Retina (tissue), 1 donor: ENCODE results near the gene PXMP4.
A peak's percentile ranks its signal among the peaks of the same experiment; 100 is the strongest.
"Not testable (repeated sequence)": the region's sequence is repeated elsewhere in the genome, so short reads cannot be mapped to it uniquely, and the experiment has no call there.

Source experiments
- DNase-seq: peaks from one replicate; pipeline ENCODE4 v3.0.0-alpha.2; 2016

Gene PXMP4

GRCh38 chr20:33700696-33701441 lies 19.2 kb downstream of the PXMP4 start:
- DNase-seq: not testable (repeated sequence)

GRCh38 chr20:33698966-33699365 lies 21.1 kb downstream of the PXMP4 start:
- DNase-seq: not testable (repeated sequence)

GRCh38 chr20:33697129-33697528 lies 23.0 kb downstream of the PXMP4 start:
- DNase-seq: no peak

- DNase-seq: no peak
These were observed 23.7 kb downstream of the PXMP4 start for GRCh38 chr20:33696448-33696847.

GRCh38 chr20:33694639-33695012 lies 25.5 kb downstream of the PXMP4 start:
- DNase-seq: no peak

GRCh38 chr20:33693741-33694638 lies 26.1 kb downstream of the PXMP4 start:
- peak; percentile 82 for DNase-seq

GRCh38 chr20:33693289-33693688 lies 26.8 kb downstream of the PXMP4 start:
- DNase-seq: no peak

- no peak for DNase-seq
These were observed 30.1 kb downstream of the PXMP4 start for GRCh38 chr20:33689973-33690372.

GRCh38 chr20:33689493-33689892 lies 30.6 kb downstream of the PXMP4 start:
- no peak for DNase-seq

GRCh38 chr20:33688938-33689424 lies 31.1 kb downstream of the PXMP4 start:
- no peak for DNase-seq

GRCh38 chr20:33687993-33688937 lies 31.8 kb downstream of the PXMP4 start:
- DNase-seq: no peak

GRCh38 chr20:33687370-33687915 lies 32.7 kb downstream of the PXMP4 start:
- no peak for DNase-seq

GRCh38 chr20:33686984-33687366 lies 33.1 kb downstream of the PXMP4 start:
- DNase-seq: no peak

GRCh38 chr20:33686100-33686983 lies 33.8 kb downstream of the PXMP4 start, which contains the start of gene E2F1:
Gene E2F1 (minus strand): TSS chr20:33686385. CDS start chr20:33686264, 121 bp downstream.
- peak; percentile 86 for DNase-seq

- no peak for DNase-seq
These were observed 34.6 kb downstream of the PXMP4 start for GRCh38 chr20:33685328-33686099.

GRCh38 chr20:33684533-33685327 lies 35.4 kb downstream of the PXMP4 start:
- DNase-seq: peak; percentile 79

GRCh38 chr20:33681728-33682353 lies 38.3 kb downstream of the PXMP4 start:
- DNase-seq: no peak

- no peak for DNase-seq
These were observed 38.8 kb downstream of the PXMP4 start for GRCh38 chr20:33681288-33681687.

- no peak for DNase-seq
These were observed 39.4 kb downstream of the PXMP4 start for GRCh38 chr20:33680686-33681085.
